RWPE2 (cell line): ENCODE measurements around the gene TFCP2.

Source experiments
- ATAC-seq: fragments of 200-7000 bp; cut with Tn5 transposase; 3 replicates; pipeline ENCODE4 v1.9.1; 2021; ENCODE audit warnings: low read depth
- DNase-seq: peaks from one replicate; pipeline ENCODE4 v3.0.0-alpha.2; 2020; ENCODE audit warnings: low spot score
- H3K27ac ChIP-seq: fragments of 450-650 bp; 2 replicates; pipeline ENCODE4 v1.5.1; 2017; ENCODE audit warnings: mild to moderate bottlenecking; ENCODE audit not compliant: poor library complexity, severe bottlenecking
- H3K27me3 ChIP-seq: fragments of 250-450 bp; sonication (Bioruptor Pico); 2 replicates; pipeline ENCODE4 v1.5.1; 2021; ENCODE audit warnings: mild to moderate bottlenecking, moderate library complexity; ENCODE audit not compliant: insufficient read depth, poor library complexity, severe bottlenecking
- H3K36me3 ChIP-seq: fragments of 250-450 bp; sonication (Bioruptor Pico); 2 replicates; pipeline ENCODE4 v1.5.1; 2020; ENCODE audit warnings: low read depth, mild to moderate bottlenecking, moderate library complexity
- H3K4me1 ChIP-seq: fragments of 250-450 bp; sonication (Bioruptor Pico); 2 replicates; pipeline ENCODE4 v1.5.1; 2021; ENCODE audit warnings: mild to moderate bottlenecking, moderate library complexity; ENCODE audit not compliant: insufficient read depth, poor library complexity, severe bottlenecking
- H3K4me3 ChIP-seq: fragments of 250-450 bp; sonication (Bioruptor Pico); 2 replicates; pipeline ENCODE4 v1.5.1; 2021; ENCODE audit warnings: mild to moderate bottlenecking, moderate library complexity; ENCODE audit not compliant: severe bottlenecking
- H3K9me3 ChIP-seq: fragments of 250-450 bp; sonication (Bioruptor Pico); 2 replicates; pipeline ENCODE4 v1.5.1; 2021; ENCODE audit warnings: mild to moderate bottlenecking, moderate library complexity; ENCODE audit not compliant: severe bottlenecking
- CTCF ChIP-seq: fragments of 450-650 bp; IDR thresholded peaks from one replicate; pipeline ENCODE4 v1.5.1; 2017; ENCODE audit warnings: mild to moderate bottlenecking, moderate library complexity; ENCODE audit not compliant: poor library complexity, severe bottlenecking

Gene TFCP2

GRCh38 chr12:51186465-51187085 lies 13.6 kb upstream of the TFCP2 start:
- Histone ChIP-seq H3K9me3 (no peaks in the 10 kb centered on the region), H3K27ac (no peak overlapping the region), H3K4me1 (no peaks in the 10 kb centered on the region), H3K4me3 (no peak overlapping the region), H3K27me3 (no peaks in the 10 kb centered on the region), H3K36me3 (no peaks in the 10 kb centered on the region)
- no peak for DNase-seq
- ATAC-seq, result no peak
- TF ChIP-seq CTCF, result no peak

- Histone ChIP-seq H3K36me3 (no peaks in the 10 kb centered on the region), H3K4me1 (no peaks in the 10 kb centered on the region), H3K9me3 (no peaks in the 10 kb centered on the region), H3K4me3 (no peak overlapping the region), H3K27me3 (no peaks in the 10 kb centered on the region), H3K27ac (no peak overlapping the region)
- no peak for TF ChIP-seq CTCF
- ATAC-seq (no peak), DNase-seq (no peak)
Measured at GRCh38 chr12:51185171-51185717, 12.3 kb upstream of the TFCP2 start.

DNA sequence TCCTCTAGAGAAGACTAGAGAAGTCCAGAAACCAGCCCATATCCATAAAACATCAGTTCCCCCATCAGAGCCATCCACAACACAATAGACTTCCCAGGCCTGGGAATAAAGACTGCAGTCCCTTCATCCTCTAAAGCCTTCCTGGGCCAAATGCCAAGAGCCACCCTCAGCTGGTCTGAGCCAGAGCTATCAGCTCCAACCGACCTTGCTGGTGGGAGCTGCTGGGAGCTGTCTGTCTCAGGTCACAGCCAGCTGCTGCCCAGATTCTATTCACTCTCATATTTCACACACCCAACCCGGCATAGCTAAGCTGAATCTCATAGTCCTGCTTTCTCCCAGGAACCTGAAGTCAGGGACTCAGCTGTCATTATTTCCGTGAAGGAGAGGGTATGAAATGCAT lies 10.9 kb upstream of the TFCP2 start:
- peak; percentile 38; the same call in 1 of the 3 replicates for ATAC-seq
- Histone ChIP-seq H3K4me3 (no peak overlapping the region), H3K36me3 (no peaks in the 10 kb centered on the region), H3K9me3 (no peaks in the 10 kb centered on the region), H3K4me1 (no peaks in the 10 kb centered on the region), H3K27ac (no peak overlapping the region), H3K27me3 (no peaks in the 10 kb centered on the region)
- no peak for DNase-seq
- TF ChIP-seq CTCF, result no peak

DNA sequence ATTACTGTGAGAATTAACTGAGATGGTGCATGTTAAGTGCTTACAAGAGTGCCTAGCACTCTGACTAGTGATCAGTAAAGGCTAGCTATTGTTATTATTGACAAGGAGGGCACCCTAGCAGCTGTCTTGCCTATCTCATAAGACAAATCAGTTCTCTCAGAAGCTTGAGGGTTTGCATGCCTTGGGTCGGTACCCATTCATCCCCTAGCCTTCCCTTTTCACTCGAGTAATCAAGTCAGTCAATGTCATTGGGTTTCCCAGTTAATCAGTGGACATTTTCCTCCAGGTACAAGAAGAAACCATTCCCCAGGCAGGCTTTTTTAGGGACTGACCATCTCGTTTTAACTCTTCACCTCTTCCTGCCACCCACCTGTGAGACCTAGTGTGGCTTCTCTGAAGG lies 10.4 kb upstream of the TFCP2 start:
- H3K4me1 ChIP-seq, result no peaks in the 10 kb centered on the region
- H3K36me3 ChIP-seq, result no peaks in the 10 kb centered on the region
- no peak overlapping the region for H3K4me3 ChIP-seq
- DNase-seq, result no peak
- H3K27me3 ChIP-seq, result no peaks in the 10 kb centered on the region
- ATAC-seq, result no peak
- TF ChIP-seq CTCF, result no peak
- H3K27ac ChIP-seq, result no peak overlapping the region
- H3K9me3 ChIP-seq, result no peaks in the 10 kb centered on the region

- Histone ChIP-seq H3K4me1 (no peaks in the 10 kb centered on the region), H3K4me3 (no peak overlapping the region), H3K36me3 (no peaks in the 10 kb centered on the region), H3K9me3 (no peaks in the 10 kb centered on the region), H3K27me3 (no peaks in the 10 kb centered on the region), H3K27ac (no peak overlapping the region)
- TF ChIP-seq CTCF, result no peak
- no peak for ATAC-seq
- DNase-seq, result no peak
Measured at GRCh38 chr12:51181558-51181957, 8.6 kb upstream of the TFCP2 start.
